Loucy (cell line): Measurements from ENCODE around the gene IL10RB.
A peak's percentile ranks its signal among the peaks of the same experiment; 100 is the strongest.

Source experiments
- H2AFZ ChIP-seq: fragments of 200-600 bp; sonication (generic); 2 replicates; pipeline ENCODE4 v1.6.0; 2016; ENCODE audit warnings: antibody characterized with exemption, mild to moderate bottlenecking, low read length, moderate library complexity
- H3F3A ChIP-seq: fragments of 200-600 bp; 2 replicates; pipeline ENCODE4 v1.6.0; 2016; ENCODE audit warnings: antibody characterized with exemption, low read depth, mild to moderate bottlenecking
- H3K27me3 ChIP-seq: fragments of 200-600 bp; sonication (generic); 2 replicates; pipeline ENCODE4 v1.6.1; 2014; ENCODE audit warnings: low read length, mild to moderate bottlenecking; ENCODE audit not compliant: insufficient read depth, poor library complexity, severe bottlenecking
- H3K36me3 ChIP-seq: fragments of 200-600 bp; sonication (generic); 2 replicates; pipeline ENCODE4 v1.6.1; 2016; ENCODE audit warnings: low read length; ENCODE audit not compliant: insufficient read depth
- H3K4me1 ChIP-seq: fragments of 200-600 bp; sonication (generic); 2 replicates; pipeline ENCODE4 v1.5.1; 2014; ENCODE audit warnings: low read length, mild to moderate bottlenecking; ENCODE audit not compliant: insufficient read depth, poor library complexity, severe bottlenecking
- H3K4me2 ChIP-seq: fragments of 200-600 bp; sonication (generic); 2 replicates; pipeline ENCODE4 v1.6.0; 2014; ENCODE audit warnings: antibody characterized with exemption, low read length, low read depth, mild to moderate bottlenecking; ENCODE audit not compliant: poor library complexity, severe bottlenecking
- H3K4me3 ChIP-seq: fragments of 200-600 bp; sonication (generic); 2 replicates; pipeline ENCODE4 v1.5.1; 2014; ENCODE audit warnings: low read length, mild to moderate bottlenecking, mixed read lengths; ENCODE audit not compliant: poor library complexity, severe bottlenecking
- H3K79me2 ChIP-seq: fragments of 200-600 bp; sonication (generic); 2 replicates; pipeline ENCODE4 v1.6.1; 2014; ENCODE audit warnings: low read length; ENCODE audit not compliant: insufficient read depth
- H3K9ac ChIP-seq: fragments of 200-600 bp; sonication (generic); 2 replicates; pipeline ENCODE4 v1.6.0; 2014; ENCODE audit warnings: mild to moderate bottlenecking, low read depth, low read length, moderate library complexity; ENCODE audit not compliant: poor library complexity, severe bottlenecking
- H3K9me2 ChIP-seq: fragments of 200-600 bp; sonication (generic); replicated peaks from 2 replicates; pipeline ENCODE4 v1.6.1; 2016; ENCODE audit warnings: low read depth, low read length, mixed read lengths
- H3K9me3 ChIP-seq: fragments of 200-600 bp; sonication (generic); 2 replicates; pipeline ENCODE4 v1.6.1; 2014; ENCODE audit warnings: mild to moderate bottlenecking, antibody characterized with exemption, low read length, low read depth; ENCODE audit not compliant: insufficient read depth
- H4K20me1 ChIP-seq: fragments of 200-600 bp; sonication (generic); 2 replicates; pipeline ENCODE4 v1.6.0; 2014; ENCODE audit warnings: antibody characterized with exemption, low read length, mild to moderate bottlenecking; ENCODE audit not compliant: insufficient read depth, poor library complexity, severe bottlenecking
- EZH2phosphoT487 ChIP-seq: fragments of 200-600 bp; IDR thresholded peaks from 2 replicates; pipeline ENCODE4 v1.6.1; 2018; ENCODE audit warnings: antibody characterized with exemption, mild to moderate bottlenecking, moderate library complexity, borderline replicate concordance
- TF ChIP-seq, protein P1 (sequence below): fragments of 200-600 bp; sonication (generic); conservative IDR thresholded peaks from 2 replicates; pipeline ENCODE4 v1.5.1; 2014; ENCODE audit warnings: mild to moderate bottlenecking, antibody characterized with exemption, low read length

The IL10RB gene

DNA sequence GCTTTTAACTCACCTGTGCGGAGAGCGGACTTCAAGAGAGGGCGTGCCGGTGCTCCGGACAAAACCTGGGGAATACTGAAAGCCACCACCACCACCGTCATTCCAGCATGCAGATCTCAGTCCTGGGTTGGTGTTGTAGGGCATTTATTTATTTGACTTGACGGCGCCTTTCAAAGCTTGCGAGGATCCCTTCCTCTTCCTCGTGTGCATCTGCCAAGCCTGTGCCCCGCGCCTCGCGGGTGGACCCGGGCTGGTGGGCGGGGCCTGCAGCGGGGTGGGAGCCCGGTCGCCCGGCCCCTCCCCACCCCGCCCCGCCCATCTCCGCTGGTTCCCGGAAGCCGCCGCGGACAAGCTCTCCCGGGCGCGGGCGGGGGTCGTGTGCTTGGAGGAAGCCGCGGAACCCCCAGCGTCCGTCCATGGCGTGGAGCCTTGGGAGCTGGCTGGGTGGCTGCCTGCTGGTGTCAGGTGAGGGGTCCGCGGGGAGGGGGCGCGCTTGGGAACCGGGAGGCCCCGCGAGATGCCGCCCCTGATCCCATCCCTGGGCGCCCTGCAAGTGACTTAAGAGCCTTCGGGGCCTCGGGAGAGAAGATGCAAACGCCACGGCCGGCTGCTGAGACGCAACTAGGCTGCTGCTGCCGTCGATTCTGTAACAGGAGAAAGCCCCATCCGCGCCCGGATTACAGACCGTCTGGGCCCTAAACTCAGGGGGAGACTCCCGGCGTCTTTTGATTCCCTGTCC is at the start of gene IL10RB:
TSS of gene IL10RB (plus strand) at position 318 of the 739 bp plus-strand sequence. CDS start at position 417, 99 bp downstream.
- H3K79me2 ChIP-seq = peaks cover 36% of the 10 kb centered on the region
- peaks cover 53% of the 10 kb centered on the region for H3K36me3 ChIP-seq
- H3K9me2 ChIP-seq = no peaks in the 10 kb centered on the region
- H3K4me1 ChIP-seq = peaks cover 13% of the 10 kb centered on the region
- H3K4me3 ChIP-seq = peak within 1 kb of the TSS; percentile 69
- H4K20me1 ChIP-seq = peaks cover 11% of the 10 kb centered on the region
- peak within 1 kb of the TSS; percentile 66 for H3K4me2 ChIP-seq
- peak within 1 kb of the TSS; percentile 63 for H3K9ac ChIP-seq
- H2AFZ ChIP-seq = no peak within 1 kb of the TSS
- H3K9me3 ChIP-seq = no peaks in the 10 kb centered on the region
- TF ChIP-seq, protein P1, sequence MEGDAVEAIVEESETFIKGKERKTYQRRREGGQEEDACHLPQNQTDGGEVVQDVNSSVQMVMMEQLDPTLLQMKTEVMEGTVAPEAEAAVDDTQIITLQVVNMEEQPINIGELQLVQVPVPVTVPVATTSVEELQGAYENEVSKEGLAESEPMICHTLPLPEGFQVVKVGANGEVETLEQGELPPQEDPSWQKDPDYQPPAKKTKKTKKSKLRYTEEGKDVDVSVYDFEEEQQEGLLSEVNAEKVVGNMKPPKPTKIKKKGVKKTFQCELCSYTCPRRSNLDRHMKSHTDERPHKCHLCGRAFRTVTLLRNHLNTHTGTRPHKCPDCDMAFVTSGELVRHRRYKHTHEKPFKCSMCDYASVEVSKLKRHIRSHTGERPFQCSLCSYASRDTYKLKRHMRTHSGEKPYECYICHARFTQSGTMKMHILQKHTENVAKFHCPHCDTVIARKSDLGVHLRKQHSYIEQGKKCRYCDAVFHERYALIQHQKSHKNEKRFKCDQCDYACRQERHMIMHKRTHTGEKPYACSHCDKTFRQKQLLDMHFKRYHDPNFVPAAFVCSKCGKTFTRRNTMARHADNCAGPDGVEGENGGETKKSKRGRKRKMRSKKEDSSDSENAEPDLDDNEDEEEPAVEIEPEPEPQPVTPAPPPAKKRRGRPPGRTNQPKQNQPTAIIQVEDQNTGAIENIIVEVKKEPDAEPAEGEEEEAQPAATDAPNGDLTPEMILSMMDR = no peak
- 0 out of 2 replicates have a peak, but pooled peaks cover 6% of the 10 kb centered on the region for H3F3A ChIP-seq
- H3K27me3 ChIP-seq = no peaks in the 10 kb centered on the region

DNA sequence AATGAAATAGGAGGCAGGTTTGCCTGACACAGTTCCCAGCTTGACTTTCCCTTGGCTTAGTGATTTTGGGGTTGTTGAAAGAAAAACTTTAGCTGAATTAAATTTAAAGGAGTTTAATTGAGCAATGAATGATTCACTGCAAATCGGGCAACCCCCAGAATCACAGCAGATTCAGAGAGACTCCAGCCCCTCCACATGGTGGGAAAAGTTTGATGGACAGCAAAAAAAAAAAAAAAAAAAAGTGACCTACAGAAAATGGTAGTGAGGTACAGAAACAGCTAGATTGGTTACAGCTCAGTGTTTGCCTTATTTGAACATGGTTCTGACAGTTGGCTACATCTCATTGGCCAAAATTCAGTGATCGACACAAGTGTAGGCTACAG is 49.0 kb upstream of the IL10RB start:
- Histone ChIP-seq H3K9me2 (no peaks in the 10 kb centered on the region), H3K4me1 (peaks cover 37% of the 10 kb centered on the region), H3K79me2 (no peaks in the 10 kb centered on the region), H3K9me3 (no peaks in the 10 kb centered on the region), H3K9ac (peak overlapping the region; percentile 63), H3K36me3 (no peaks in the 10 kb centered on the region), H4K20me1 (no peaks in the 10 kb centered on the region), H3F3A (no peaks in the 10 kb centered on the region), H3K4me2 (no peak overlapping the region), H2AFZ (no peak overlapping the region), H3K4me3 (no peak overlapping the region), H3K27me3 (no peaks in the 10 kb centered on the region)
- TF ChIP-seq, protein P1 = no peak
- TF ChIP-seq EZH2phosphoT487 = no peak

DNA sequence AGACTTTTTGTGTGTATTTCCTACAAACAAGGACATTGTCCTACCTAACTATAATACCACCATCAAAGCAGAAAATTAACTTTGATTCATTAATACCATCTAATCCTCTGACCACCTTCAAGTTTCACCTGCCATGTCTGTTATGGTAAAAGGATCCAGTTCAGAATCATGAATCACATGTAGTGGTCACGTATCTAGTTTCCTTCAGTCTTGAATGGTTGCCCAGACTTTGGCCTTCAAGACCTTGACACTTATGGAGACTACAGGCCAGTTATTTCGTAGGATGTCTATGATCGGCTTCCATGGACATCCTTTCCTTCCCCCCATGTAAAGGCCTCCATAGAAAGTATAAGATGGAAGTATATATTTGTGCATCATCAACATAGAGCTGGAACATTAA is 46.9 kb upstream of the IL10RB start:
- Histone ChIP-seq H2AFZ (no peak overlapping the region), H3K9me3 (no peaks in the 10 kb centered on the region), H3K4me1 (peaks cover 26% of the 10 kb centered on the region), H3K9ac (no peak overlapping the region), H3K4me3 (no peak overlapping the region), H3K27me3 (no peaks in the 10 kb centered on the region), H4K20me1 (no peaks in the 10 kb centered on the region), H3F3A (no peaks in the 10 kb centered on the region), H3K9me2 (no peaks in the 10 kb centered on the region), H3K4me2 (no peak overlapping the region), H3K36me3 (no peaks in the 10 kb centered on the region), H3K79me2 (no peaks in the 10 kb centered on the region)
- no peak for TF ChIP-seq EZH2phosphoT487
- TF ChIP-seq, protein P1 = no peak
